T-helper 17 cell (primary cell): ENCODE measurements around the gene COA4. TPM values are rescaled to one million over a fixed set of nuclear protein-coding genes. Genes with fewer than 3 reads are reported as not detected.

ENCODE experiments used
- ATAC-seq: fragments of 150-1000 bp; cut with Tn5 transposase; 2 replicates; pipeline ENCODE4 v1.10.0; 2021; ENCODE audit warnings: mild to moderate bottlenecking, moderate library complexity
- DNase-seq, 3 donors: peaks; one replicate each; pipeline versions ENCODE4 v3.0.0 to v3.0.0-alpha.2; 2020 to 2021
- H3K9me3 ChIP-seq: one replicate; pipeline ENCODE4 v1.7.0; 2013; ENCODE audit warnings: low read length, mild to moderate bottlenecking; ENCODE audit not compliant: control insufficient read depth, poor library complexity, severe bottlenecking
- H3K27ac Mint-ChIP-seq: one replicate; pipeline ENCODE4 v1.8.0; 2022; ENCODE audit warnings: mild to moderate bottlenecking, moderate library complexity, mixed read lengths
- H3K27me3 Mint-ChIP-seq: one replicate; pipeline ENCODE4 v1.8.0; 2022; ENCODE audit warnings: mixed read lengths
- H3K36me3 Mint-ChIP-seq: one replicate; pipeline ENCODE4 v1.8.0; 2022; ENCODE audit warnings: low read depth, mixed read lengths
- H3K4me1 Mint-ChIP-seq: one replicate; pipeline ENCODE4 v1.8.0; 2022; ENCODE audit warnings: mild to moderate bottlenecking, mixed read lengths
- H3K4me3 Mint-ChIP-seq: one replicate; pipeline ENCODE4 v1.8.0; 2022; ENCODE audit warnings: mild to moderate bottlenecking, moderate library complexity, mixed read lengths
- total RNA-seq, 4 donors: library from RNA in 2 of 4; stranded (reverse) in 2 of 4; gene quantifications; one replicate each; pipeline ENCODE4 v1.2.3 and lab custom pipeline; 2022 to 2026

The COA4 gene
- total RNA-seq, 2 donors from 2014 or later, result 26.8 to 28.7 TPM

DNA sequence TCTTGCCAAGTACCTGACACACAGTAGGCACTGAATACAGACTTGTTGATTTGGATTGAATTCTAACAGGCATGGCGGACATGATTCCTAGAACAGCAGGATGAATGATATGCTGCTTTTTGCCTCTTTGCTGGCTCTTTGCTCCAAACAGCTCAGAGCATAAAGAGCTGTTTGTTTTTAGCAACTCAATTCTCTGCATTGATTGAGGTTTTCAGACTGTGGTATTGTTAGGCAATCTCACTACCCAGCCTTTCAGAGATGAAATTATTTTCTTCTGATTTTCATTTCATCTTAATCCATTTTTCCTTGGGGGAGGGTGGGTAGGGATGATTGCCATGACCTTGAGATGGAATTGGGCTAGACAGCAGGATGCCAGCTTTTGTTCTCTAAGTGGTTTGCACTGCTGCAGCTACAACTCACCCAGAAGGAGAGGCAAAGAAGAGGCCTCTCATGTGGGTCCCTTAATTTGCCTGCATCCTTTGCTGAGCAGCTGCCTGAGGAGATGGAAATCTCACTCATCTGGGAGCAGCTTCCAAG lies 20.5 kb downstream of the COA4 start:
- H3K27ac Mint-ChIP-seq, result no peak overlapping the region
- no peaks in the 10 kb centered on the region for H3K27me3 Mint-ChIP-seq
- no peak for ATAC-seq
- H3K4me3 Mint-ChIP-seq, result no peak overlapping the region
- peaks cover 14% of the 10 kb centered on the region for H3K36me3 Mint-ChIP-seq
- no peaks in the 10 kb centered on the region for H3K9me3 ChIP-seq
- H3K4me1 Mint-ChIP-seq, result peaks cover 7% of the 10 kb centered on the region
- DNase-seq, result no peak

DNA sequence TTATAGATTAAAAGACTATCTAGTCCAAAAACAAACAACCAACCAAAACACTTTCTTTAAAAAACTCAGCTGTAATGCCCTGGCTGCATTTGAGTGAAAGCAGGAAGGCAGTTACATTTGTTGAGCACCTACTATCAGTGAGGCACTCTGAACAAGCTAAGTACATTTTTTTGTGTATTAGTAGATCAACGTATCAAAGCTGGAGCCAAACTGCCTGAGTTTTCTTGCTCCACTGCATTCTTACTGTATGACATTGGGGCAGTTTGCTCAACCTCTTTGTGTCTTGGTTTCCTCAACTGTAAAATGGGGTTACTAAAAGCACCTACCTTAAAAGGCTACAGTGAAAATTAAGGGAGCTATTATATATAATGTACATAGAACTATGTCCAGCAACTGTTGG lies 22.0 kb downstream of the COA4 start:
- Mint-ChIP-seq H3K27ac (no peak overlapping the region), H3K36me3 (peaks cover 6% of the 10 kb centered on the region), H3K4me1 (no peaks in the 10 kb centered on the region), H3K27me3 (no peaks in the 10 kb centered on the region), H3K4me3 (no peak overlapping the region)
- no peak for DNase-seq
- ATAC-seq, result no peak
- H3K9me3 ChIP-seq, result no peaks in the 10 kb centered on the region

DNA sequence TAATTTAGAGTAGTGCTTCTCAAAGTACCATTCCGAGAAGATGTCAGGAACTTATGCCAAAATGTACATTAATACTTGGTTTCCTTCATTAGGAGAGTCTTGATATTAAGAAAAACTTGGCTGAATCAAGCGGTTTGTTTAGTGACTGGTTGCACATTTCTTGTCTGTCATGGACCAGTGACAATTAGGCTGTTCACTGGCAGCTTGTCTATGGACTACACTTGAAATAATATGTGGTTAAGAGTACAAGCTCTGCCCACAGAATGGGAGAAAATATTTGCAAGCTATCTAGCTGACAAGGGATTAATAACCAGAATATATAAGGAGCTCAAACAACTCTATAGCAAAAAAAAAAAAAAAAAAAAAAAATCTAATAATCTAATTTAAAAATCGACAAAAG lies 24.6 kb downstream of the COA4 start:
- DNase-seq, result no peak
- peaks cover 6% of the 10 kb centered on the region for H3K36me3 Mint-ChIP-seq

DNA sequence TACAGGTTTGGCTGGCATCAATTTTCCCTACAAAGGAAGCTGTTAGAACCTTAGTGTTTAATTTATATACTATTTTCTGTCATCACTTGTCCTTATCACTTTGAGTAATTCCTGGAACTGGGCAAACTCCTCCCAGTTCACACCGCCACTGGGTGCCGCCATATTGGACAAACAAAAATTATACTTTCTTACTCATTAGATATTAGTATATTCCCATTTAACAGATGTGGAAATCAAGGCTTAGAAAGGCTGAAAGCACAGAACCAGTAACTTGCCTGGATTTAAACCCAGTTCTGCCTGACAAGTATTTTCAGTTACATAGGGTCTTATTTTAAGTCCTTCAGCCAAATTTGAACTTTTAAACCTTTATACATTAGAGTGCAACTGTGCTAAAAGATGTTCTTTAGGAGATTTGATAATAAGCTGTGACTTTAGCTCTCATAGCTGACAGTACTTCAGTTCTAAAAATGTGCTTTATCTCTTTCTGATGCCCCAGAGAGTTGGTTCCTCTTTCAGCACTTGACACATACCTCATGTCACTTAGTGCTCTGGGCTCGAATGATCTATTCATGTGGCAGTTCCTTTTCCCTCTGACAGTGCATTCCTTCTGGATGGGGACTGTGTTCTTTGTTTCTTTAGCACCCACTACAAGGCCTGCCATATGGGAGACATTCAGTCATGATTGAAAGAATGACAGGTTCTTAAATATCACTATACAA lies 25.4 kb downstream of the COA4 start:
- no peak for DNase-seq
- H3K4me3 Mint-ChIP-seq, result no peak overlapping the region
- no peaks in the 10 kb centered on the region for H3K27me3 Mint-ChIP-seq
- no peak overlapping the region for H3K27ac Mint-ChIP-seq
- no peak for ATAC-seq
- no peaks in the 10 kb centered on the region for H3K9me3 ChIP-seq
- H3K36me3 Mint-ChIP-seq, result peaks cover 7% of the 10 kb centered on the region
- no peaks in the 10 kb centered on the region for H3K4me1 Mint-ChIP-seq

More for the DNA sequence above, 24.6 kb downstream of the COA4 start:
- no peak overlapping the region for H3K4me3 Mint-ChIP-seq
- no peaks in the 10 kb centered on the region for H3K4me1 Mint-ChIP-seq
- H3K27me3 Mint-ChIP-seq, result no peaks in the 10 kb centered on the region
- H3K9me3 ChIP-seq, result no peaks in the 10 kb centered on the region
- H3K27ac Mint-ChIP-seq, result no peak overlapping the region
- no peak for ATAC-seq

DNA sequence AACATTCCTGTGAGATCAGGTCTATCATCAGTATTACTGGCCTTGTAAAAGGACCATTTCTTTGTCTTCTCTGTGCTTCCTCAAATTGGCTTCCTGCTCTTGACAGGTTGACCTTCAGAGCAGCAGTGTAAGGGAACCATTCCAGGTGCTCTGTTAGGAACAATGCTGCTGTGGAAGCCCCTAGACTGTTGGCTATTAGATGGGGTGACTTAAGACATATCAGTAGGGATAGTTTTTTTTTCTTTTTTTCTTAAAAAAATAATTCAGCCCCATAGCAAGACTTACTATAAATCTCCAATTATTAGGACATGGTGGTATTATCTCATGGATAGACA lies 37.6 kb downstream of the COA4 start:
- ATAC-seq (no peak), DNase-seq (no peak)
- Mint-ChIP-seq H3K4me1 (no peaks in the 10 kb centered on the region), H3K27me3 (no peaks in the 10 kb centered on the region), H3K27ac (no peak overlapping the region), H3K36me3 (peaks cover 2% of the 10 kb centered on the region), H3K4me3 (no peak overlapping the region)
- H3K9me3 ChIP-seq, result no peaks in the 10 kb centered on the region

DNA sequence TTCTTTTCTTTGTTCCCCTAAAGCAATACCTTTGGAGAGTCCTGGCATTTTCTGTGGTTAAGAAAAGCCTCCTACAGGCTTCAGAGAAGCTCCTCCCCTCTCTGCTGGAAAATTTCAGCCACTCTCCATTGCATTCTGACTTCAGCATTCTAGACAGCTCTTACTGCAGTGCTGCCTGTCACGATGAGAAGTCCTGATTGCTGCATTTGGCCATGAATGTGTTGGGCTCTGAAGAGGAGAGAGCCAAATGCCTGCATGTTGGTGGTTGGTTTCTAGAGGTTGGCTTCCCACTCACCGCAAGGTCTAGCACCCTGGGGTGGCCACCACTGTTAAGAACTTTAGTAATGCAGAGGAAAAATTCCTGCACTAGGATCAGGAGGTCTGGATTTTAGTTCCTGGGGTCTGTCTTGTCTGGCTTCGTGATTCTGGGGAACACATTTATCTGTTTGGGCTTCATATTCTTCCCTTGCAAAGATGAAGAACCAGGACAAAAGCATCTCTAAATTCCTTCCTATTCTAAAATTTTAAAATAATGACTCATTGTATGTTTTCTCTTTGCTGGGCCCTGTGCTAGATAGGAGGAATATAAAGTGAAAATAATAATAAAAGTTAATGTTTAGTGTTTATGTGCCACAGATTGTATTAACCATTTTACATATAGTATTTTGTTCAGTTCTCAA lies 38.1 kb downstream of the COA4 start:
- no peaks in the 10 kb centered on the region for H3K9me3 ChIP-seq
- H3K4me3 Mint-ChIP-seq, result no peak overlapping the region
- no peak for ATAC-seq
- H3K27me3 Mint-ChIP-seq, result no peaks in the 10 kb centered on the region
- H3K27ac Mint-ChIP-seq, result no peak overlapping the region
- no peaks in the 10 kb centered on the region for H3K4me1 Mint-ChIP-seq
- DNase-seq, result no peak
- peaks cover 2% of the 10 kb centered on the region for H3K36me3 Mint-ChIP-seq

- no peak for DNase-seq
- H3K27me3 Mint-ChIP-seq, result no peaks in the 10 kb centered on the region
- peaks cover 4% of the 10 kb centered on the region for H3K4me1 Mint-ChIP-seq
- ATAC-seq, result no peak
- peaks cover 6% of the 10 kb centered on the region for H3K36me3 Mint-ChIP-seq
- no peak overlapping the region for H3K4me3 Mint-ChIP-seq
- no peaks in the 10 kb centered on the region for H3K9me3 ChIP-seq
- no peak overlapping the region for H3K27ac Mint-ChIP-seq
Measured at GRCh38 chr11:73833067-73833466, 43.6 kb downstream of the COA4 start.

- Mint-ChIP-seq H3K4me3 (no peak overlapping the region), H3K27me3 (no peaks in the 10 kb centered on the region), H3K4me1 (peaks cover 4% of the 10 kb centered on the region), H3K36me3 (peaks cover 8% of the 10 kb centered on the region), H3K27ac (no peak overlapping the region)
- H3K9me3 ChIP-seq, result no peaks in the 10 kb centered on the region
- DNase-seq, result no peak
- no peak for ATAC-seq
Measured at GRCh38 chr11:73830261-73830660, 46.4 kb downstream of the COA4 start.

Other genes starting within 250 kb of the COA4 start
- 10 to 100 TPM; 26.5 to 33.8 TPM for gene PLEKHB1, start 230.3 kb downstream of the COA4 start, total RNA-seq
- 10 to 100 TPM; 63.8 to 70.3 TPM for gene RAB6A, start 115.8 kb downstream of the COA4 start, total RNA-seq
- 10 to 100 TPM; 14.8 to 23.7 TPM for gene MRPL48, start 89.0 kb downstream of the COA4 start, total RNA-seq
- 10 to 100 TPM; 11.4 to 14.8 TPM for gene PAAF1, start 153 bp upstream of the COA4 start, total RNA-seq
- under 1 TPM in 1 of 2 donors, not detected in 1; 0.40 TPM for gene DNAJB13, start 74.2 kb upstream of the COA4 start, total RNA-seq
- 100 to 1,000 TPM; 701 to 919 TPM for gene UCP2, start 106.0 kb upstream of the COA4 start, total RNA-seq
- gene UCP3, start 132.2 kb upstream of the COA4 start, total RNA-seq, result 1 to 10 TPM; 5.5 to 6.0 TPM